Measurements from ENCODE around the gene SLC35E3. TPM values are rescaled to one million over a fixed set of nuclear protein-coding genes. Genes with fewer than 3 reads are reported as not detected.
"Not testable (repeated sequence)": the region's sequence is repeated elsewhere in the genome, so short reads cannot be mapped to it uniquely, and the experiment has no call there.

SLC35E3 gene
- total and polyA plus RNA-seq, 7 experiments from 2014 or later: 4.8 to 12.1 (median 9.2) TPM

DNA sequence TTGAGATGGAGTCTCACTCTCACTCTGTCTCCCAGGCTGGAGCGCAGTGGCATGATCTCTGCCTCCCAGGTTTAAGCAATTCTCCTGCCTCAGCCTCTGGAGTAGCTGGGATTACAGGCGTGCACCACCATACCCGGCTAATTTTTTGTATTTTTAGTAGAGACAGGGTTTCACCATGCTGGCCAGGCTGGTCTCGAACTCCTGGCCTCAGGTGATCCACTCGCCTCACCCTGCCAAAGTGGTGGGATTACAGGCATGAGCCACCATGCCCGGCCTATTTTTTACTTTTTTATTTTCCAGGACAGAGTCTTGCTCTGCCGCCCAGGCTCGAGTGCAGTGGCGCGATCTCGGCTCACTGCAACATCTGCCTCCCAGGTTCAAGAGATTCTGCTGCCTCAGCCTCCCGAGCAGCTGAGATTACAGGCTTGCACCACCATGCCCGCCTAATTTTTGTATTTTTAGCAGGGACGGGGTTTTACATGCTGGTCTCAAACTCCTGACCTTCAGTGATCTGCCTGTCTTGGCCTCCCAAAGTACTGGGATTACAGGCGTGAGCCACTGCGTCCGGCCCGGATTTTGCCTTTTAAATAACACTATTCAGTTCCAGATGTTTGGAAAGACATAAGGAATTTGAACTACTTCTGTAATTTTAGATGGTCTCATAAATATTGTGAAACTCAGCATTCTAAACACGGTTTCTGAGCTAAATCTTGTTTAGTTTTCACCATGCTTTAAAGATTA lies 57.1 kb downstream of the SLC35E3 start:
- CTCF ChIA-PET; H3K4me3 ChIP-seq (ENCODE audit: low read length): not testable (repeated sequence)

DNA sequence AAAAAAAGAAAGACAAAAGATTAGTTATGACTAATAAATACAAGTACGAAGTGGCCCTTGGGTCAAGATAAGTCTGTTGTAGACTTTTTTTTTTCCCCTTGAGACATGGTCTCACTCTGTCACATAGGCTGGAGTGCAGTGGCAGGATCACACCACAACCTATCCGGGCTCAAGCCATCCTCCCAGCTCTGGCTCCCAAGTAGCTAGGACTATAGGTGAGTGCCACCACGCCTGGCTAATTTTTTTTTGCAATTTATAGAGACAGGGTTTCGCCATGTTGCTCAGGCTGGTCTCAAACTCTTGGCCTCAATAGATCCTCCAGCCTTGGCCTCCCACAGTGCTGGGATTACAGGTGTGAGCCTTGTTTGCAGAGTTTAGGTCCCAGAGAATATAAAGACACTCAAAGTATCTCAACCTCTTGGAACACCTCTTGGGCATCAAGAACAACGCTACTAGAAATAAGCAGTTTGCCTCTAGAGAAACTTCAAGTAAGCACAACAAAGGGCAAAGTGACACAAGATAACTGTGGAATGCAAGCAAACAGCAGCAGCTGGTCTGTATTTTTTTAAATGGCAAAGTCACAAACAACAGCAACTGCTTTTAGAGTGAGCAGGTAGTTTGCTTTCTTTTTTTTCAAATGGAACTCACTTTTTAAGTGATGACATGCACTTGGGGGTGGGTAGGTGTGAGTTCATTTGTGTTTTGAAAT lies 58.1 kb downstream of the SLC35E3 start:
- Mint-ChIP-seq H3K9me3 (no peaks in the 10 kb centered on the region), H3K27ac (peak overlapping the region in 1 of 9 donors; percentile 21), H3K4me1 (peaks cover 0 to 18% (median 11%) of the 10 kb centered on the region in 7 donors), H3K27me3 (no peaks in the 10 kb centered on the region), H3K36me3 (peaks cover 0 to 4% (median 3%) of the 10 kb centered on the region in 5 donors), H3K4me3 (peak overlapping the region in 1 of 10 donors; percentile 17)
- ChIA-PET POLR2A (no interaction called here), CTCF (interaction anchor here (0.6 kb wide), 1 partner anchor 66 kb away, joined by 4 read pairs; no protein-coding TSS in a partner anchor)
- Histone ChIP-seq H3K36me3 (ENCODE audit: control insufficient read depth in 2 of 3, insufficient read depth in 3 of 3, low read length in 3 of 3) (peaks cover 0 to 3% (median 0%) of the 10 kb centered on the region in 3 experiments), H3K9me3 (ENCODE audit: control insufficient read depth in 2 of 3, low read length in 3 of 3) (no peaks in the 10 kb centered on the region), H3K4me1 (ENCODE audit: control insufficient read depth in 2 of 2, insufficient read depth in 2 of 2, low read length in 2 of 2) (peaks cover under 1 to 9% of the 10 kb centered on the region in 2 donors), H3K27ac (ENCODE audit: low read depth, low read length) (no peak overlapping the region), H3K4me3 (ENCODE audit: low read length) (no peak overlapping the region), H3K27me3 (ENCODE audit: control insufficient read depth in 2 of 2, insufficient read depth in 2 of 2, low read length in 2 of 2) (no peaks in the 10 kb centered on the region)
- intact Hi-C loops (cut with micrococcal nuclease): no loop called here
- DNase-seq (no peak), ATAC-seq (no peak)

More for the DNA sequence above, 57.1 kb downstream of the SLC35E3 start:
- DNase-seq; intact Hi-C loops (cut with micrococcal nuclease); H3K4me3 Mint-ChIP-seq; H3K4me1 ChIP-seq (ENCODE audit: control insufficient read depth in 2 of 2, insufficient read depth in 2 of 2, low read length in 2 of 2); H3K9me3 Mint-ChIP-seq; H3K36me3 ChIP-seq (ENCODE audit: control insufficient read depth in 2 of 3, insufficient read depth in 3 of 3, low read length in 3 of 3); H3K27ac Mint-ChIP-seq; H3K27me3 Mint-ChIP-seq; H3K27ac ChIP-seq (ENCODE audit: low read depth, low read length); H3K9me3 ChIP-seq (ENCODE audit: control insufficient read depth in 2 of 3, low read length in 3 of 3); POLR2A ChIA-PET; H3K27me3 ChIP-seq (ENCODE audit: control insufficient read depth in 2 of 2, insufficient read depth in 2 of 2, low read length in 2 of 2); H3K36me3 Mint-ChIP-seq; ATAC-seq: not testable (repeated sequence)
- H3K4me1 Mint-ChIP-seq: peaks cover 0 to 21% (median 8%) of the 10 kb centered on the region in 7 donors

- Histone ChIP-seq H3K4me3 (ENCODE audit: low read length) (no peak overlapping the region), H3K27ac (ENCODE audit: low read depth, low read length) (no peak overlapping the region), H3K9me3 (ENCODE audit: control insufficient read depth in 2 of 3, low read length in 3 of 3) (no peaks in the 10 kb centered on the region), H3K27me3 (ENCODE audit: control insufficient read depth in 2 of 2, insufficient read depth in 2 of 2, low read length in 2 of 2) (no peaks in the 10 kb centered on the region), H3K36me3 (ENCODE audit: control insufficient read depth in 2 of 3, insufficient read depth in 3 of 3, low read length in 3 of 3) (peaks cover 0 to 6% (median 0%) of the 10 kb centered on the region in 3 experiments), H3K4me1 (ENCODE audit: control insufficient read depth in 2 of 2, insufficient read depth in 2 of 2, low read length in 2 of 2) (peaks cover 3 to 13% of the 10 kb centered on the region in 2 donors)
- H3K4me1 Mint-ChIP-seq: peaks cover 0 to 25% (median 14%) of the 10 kb centered on the region in 7 donors
- intact Hi-C loops (cut with micrococcal nuclease): loop anchor here (5.0 kb wide), 7 partner anchors 33 to 628 kb away; no protein-coding TSS in a partner anchor
- H3K27me3 Mint-ChIP-seq: no peaks in the 10 kb centered on the region
- DNase-seq (no peak), ATAC-seq (no peak)
- ChIA-PET POLR2A (no interaction called here), CTCF (interaction anchor here (1.0 kb wide), 1 partner anchor 347 kb away, joined by 3 read pairs; no protein-coding TSS in a partner anchor)
- H3K27ac Mint-ChIP-seq: peak overlapping the region in 5 of 9 donors; percentile 4 to 69 (median 21)
- no peaks in the 10 kb centered on the region for H3K9me3 Mint-ChIP-seq
- no peak overlapping the region for H3K4me3 Mint-ChIP-seq
- peaks cover 0 to 12% (median 5%) of the 10 kb centered on the region in 5 donors for H3K36me3 Mint-ChIP-seq
Observed at GRCh38 chr12:68804657-68805591, 58.9 kb downstream of the SLC35E3 start.

DNA sequence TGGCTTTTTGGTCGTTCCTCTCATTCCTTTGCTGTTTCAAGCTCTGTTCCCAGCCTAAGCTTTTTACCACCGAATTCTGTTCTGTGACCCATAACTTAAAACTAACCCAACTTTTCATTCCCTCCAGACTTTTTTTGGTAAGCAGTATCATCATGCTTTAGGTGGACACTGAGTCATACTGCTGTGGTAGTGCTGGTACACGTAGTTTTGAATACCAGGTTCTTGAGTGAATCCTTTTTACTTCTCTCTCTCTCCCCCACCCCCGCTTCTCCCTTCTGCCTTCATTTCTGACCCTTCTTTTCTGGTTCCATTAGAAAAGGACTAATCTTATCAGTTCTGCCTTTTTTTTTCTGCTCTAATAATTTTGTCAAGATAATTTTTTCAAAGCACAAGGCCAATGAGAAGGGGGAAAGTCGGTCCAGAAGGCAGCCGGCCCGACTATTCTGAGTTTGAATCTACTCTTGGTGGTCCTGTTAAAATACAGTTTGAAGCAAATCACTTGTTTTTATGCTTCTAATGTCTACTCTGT lies 59.7 kb downstream of the SLC35E3 start:
- peaks cover 0 to 13% (median 5%) of the 10 kb centered on the region in 5 donors for H3K36me3 Mint-ChIP-seq
- H3K27ac Mint-ChIP-seq: peak overlapping the region in 3 of 9 donors; percentile 36 to 97 (median 69)
- Histone ChIP-seq H3K4me3 (ENCODE audit: low read length) (no peak overlapping the region), H3K9me3 (ENCODE audit: control insufficient read depth in 2 of 3, low read length in 3 of 3) (no peaks in the 10 kb centered on the region), H3K36me3 (ENCODE audit: control insufficient read depth in 2 of 3, insufficient read depth in 3 of 3, low read length in 3 of 3) (peaks cover 0 to 7% (median 0%) of the 10 kb centered on the region in 3 experiments), H3K27me3 (ENCODE audit: control insufficient read depth in 2 of 2, insufficient read depth in 2 of 2, low read length in 2 of 2) (no peaks in the 10 kb centered on the region), H3K4me1 (ENCODE audit: control insufficient read depth in 2 of 2, insufficient read depth in 2 of 2, low read length in 2 of 2) (peaks cover 3 to 13% of the 10 kb centered on the region in 2 donors), H3K27ac (ENCODE audit: low read depth, low read length) (no peak overlapping the region)
- H3K4me1 Mint-ChIP-seq: peaks cover 0 to 27% (median 14%) of the 10 kb centered on the region in 7 donors
- DNase-seq (no peak), ATAC-seq (no peak)
- ChIA-PET CTCF (interaction anchor here (1.0 kb wide), 1 partner anchor 347 kb away, joined by 3 read pairs; no protein-coding TSS in a partner anchor), POLR2A (no interaction called here)
- no peaks in the 10 kb centered on the region for H3K27me3 Mint-ChIP-seq
- H3K4me3 Mint-ChIP-seq: no peak overlapping the region
- intact Hi-C loops (cut with micrococcal nuclease): loop anchor here (2.0 to 5.0 kb wide), 8 partner anchors 33 to 765 kb away; no protein-coding TSS in a partner anchor
- no peaks in the 10 kb centered on the region for H3K9me3 Mint-ChIP-seq

- Histone ChIP-seq H3K4me1 (ENCODE audit: control insufficient read depth in 2 of 2, insufficient read depth in 2 of 2, low read length in 2 of 2) (peaks cover 3 to 13% of the 10 kb centered on the region in 2 donors), H3K4me3 (ENCODE audit: low read length) (no peak overlapping the region), H3K36me3 (ENCODE audit: control insufficient read depth in 2 of 3, insufficient read depth in 3 of 3, low read length in 3 of 3) (peaks cover 0 to 7% (median 0%) of the 10 kb centered on the region in 3 experiments), H3K27me3 (ENCODE audit: control insufficient read depth in 2 of 2, insufficient read depth in 2 of 2, low read length in 2 of 2) (no peaks in the 10 kb centered on the region), H3K9me3 (ENCODE audit: control insufficient read depth in 2 of 3, low read length in 3 of 3) (no peaks in the 10 kb centered on the region), H3K27ac (ENCODE audit: low read depth, low read length) (peak overlapping the region; percentile 96)
- CTCF ChIA-PET: interaction anchor here (0.5 to 3.0 kb wide), 6 partner anchors 11 to 558 kb away, joined by 3 to 10 read pairs (median 4); partner anchors contain the start of genes MDM1 and SLC35E3
- peaks cover 0 to 23% (median 12%) of the 10 kb centered on the region in 5 donors for H3K36me3 Mint-ChIP-seq
- intact Hi-C loops (cut with micrococcal nuclease): loop anchor here (1.0 to 5.0 kb wide), 15 partner anchors 34 to 1537 kb away; partner anchors contain the start of genes CAND1 (in 1 of the 2), CCT2 (in 1 of the 2), MDM1 (in 1 of the 2) and RAP1B (in 1 of the 2)
- H3K4me1 Mint-ChIP-seq: peaks cover 0 to 37% (median 23%) of the 10 kb centered on the region in 7 donors
- peak overlapping the region; percentile 96 to 100 (median 97) for H3K27ac Mint-ChIP-seq
- DNase-seq (no peak), ATAC-seq (no peak)
- POLR2A ChIA-PET: interaction anchor here (0.7 to 3.2 kb wide), 10 partner anchors 9 to 1538 kb away, joined by 3 to 55 read pairs (median 7); partner anchors contain the start of genes CAND1, NUP107, RAP1B and SLC35E3
- H3K4me3 Mint-ChIP-seq: peak overlapping the region; percentile 74 to 100 (median 94)
- H3K9me3 Mint-ChIP-seq: no peaks in the 10 kb centered on the region
- no peaks in the 10 kb centered on the region for H3K27me3 Mint-ChIP-seq
Observed at GRCh38 chr12:68806488-68807237, 60.7 kb downstream of the SLC35E3 start.

Data from naive thymus-derived CD4-positive, alpha-beta T cell (primary cell).